SK-N-SH (cell line): ENCODE results near the gene NFKB1. TPM values are rescaled to one million over a fixed set of nuclear protein-coding genes. Genes with fewer than 3 reads are reported as not detected.

Experiments
- CTCF ChIA-PET: fragments of 300-600, 350-600 bp; formaldehyde crosslinking; extraction: SDS; loops from one replicate; lab custom pipeline; 2021; lab: Yijun Ruan, JAX
- POLR2A ChIA-PET: fragments of 350-600 bp; sonication (Branson Sonifier 250); formaldehyde crosslinking; extraction: SDS; loops from one replicate; lab custom pipeline; 2020; ENCODE audit warnings: antibody characterized with exemption, inconsistent platforms; lab: Yijun Ruan, JAX
- DNase-seq: peaks from one replicate; pipeline ENCODE4 v3.0.0; 2012
- H2AFZ ChIP-seq: fragments of 200-600 bp; sonication (generic); 2 replicates; pipeline ENCODE4 v1.8.1; 2016; ENCODE audit warnings: antibody characterized with exemption, mild to moderate bottlenecking, low read depth
- H3F3A ChIP-seq: fragments of 200-600 bp; sonication (generic); replicated peaks from 2 replicates; pipeline ENCODE3; 2016; ENCODE audit warnings: antibody characterized with exemption, mild to moderate bottlenecking; ENCODE audit not compliant: insufficient read depth
- H3K27ac ChIP-seq, 2 experiments: fragments of 200-500 bp in 1 of 2; fragments of 200-600 bp in 1 of 2; sonication (Bioruptor generic) in 1 of 2; sonication (generic), shearing (Covaris generic) in 1 of 2; 2 replicates each; pipeline versions ENCODE4 v1.5.1 to v1.6.1; 2014 to 2016; ENCODE audit warnings: low read depth in 2 of 2, inconsistent platforms in 1 of 2, low read length in 1 of 2, mild to moderate bottlenecking in 1 of 2, mixed read lengths in 1 of 2
- H3K27me3 ChIP-seq: fragments of 200-600 bp; sonication (generic), shearing (Covaris generic); 2 replicates; pipeline ENCODE4 v1.6.1; 2016; ENCODE audit warnings: mixed run types; ENCODE audit not compliant: insufficient read depth
- H3K36me3 ChIP-seq, 2 experiments: fragments of 200-500 bp in 1 of 2; fragments of 200-600 bp in 1 of 2; sonication (Bioruptor generic) in 1 of 2; sonication (generic) in 1 of 2; replicated peaks in 1 of 2; 2 replicates each; pipeline versions ENCODE3 to v1.5.1; 2014 to 2016; ENCODE audit warnings: low read length in 1 of 2, mild to moderate bottlenecking in 1 of 2; ENCODE audit not compliant: insufficient read depth in 2 of 2, control insufficient read depth in 1 of 2
- H3K4me1 ChIP-seq, 2 experiments: fragments of 200-500 bp in 1 of 2; fragments of 200-600 bp in 1 of 2; sonication (Bioruptor generic) in 1 of 2; sonication (generic), shearing (Covaris generic) in 1 of 2; 2 replicates each; pipeline versions ENCODE4 v1.5.1 to v1.6.1; 2014 to 2016; ENCODE audit warnings: low read depth in 1 of 2, low read length in 1 of 2, mixed run types in 1 of 2; ENCODE audit not compliant: insufficient read depth in 2 of 2, control insufficient read depth in 1 of 2
- H3K4me2 ChIP-seq: fragments of 200-600 bp; sonication (generic), shearing (Covaris generic); 2 replicates; pipeline ENCODE4 v1.6.1; 2017; ENCODE audit warnings: mixed run types
- H3K4me3 ChIP-seq, 2 experiments: fragments of 200-500 bp in 1 of 2; fragments of 200-600 bp in 1 of 2; sonication (Bioruptor generic) in 1 of 2; sonication (generic), shearing (Covaris generic) in 1 of 2; 2 replicates each; pipeline versions ENCODE4 v1.5.1 to v1.8.1; 2014 to 2016; ENCODE audit warnings: low read depth in 2 of 2, inconsistent platforms in 1 of 2, low read length in 1 of 2, mild to moderate bottlenecking in 1 of 2, mixed read lengths in 1 of 2, moderate library complexity in 1 of 2
- H3K79me2 ChIP-seq: fragments of 200-600 bp; sonication (generic); 2 replicates; pipeline ENCODE4 v1.8.1; 2017; ENCODE audit warnings: mild to moderate bottlenecking; ENCODE audit not compliant: insufficient read depth
- H3K9ac ChIP-seq: fragments of 200-600 bp; sonication (generic); 2 replicates; pipeline ENCODE4 v1.6.1; 2017; ENCODE audit warnings: mixed run types
- H3K9me2 ChIP-seq: fragments of 200-600 bp; sonication (generic); 2 replicates; pipeline ENCODE4 v1.6.1; 2017; ENCODE audit warnings: mixed run types
- H3K9me3 ChIP-seq: fragments of 200-600 bp; sonication (generic); 2 replicates; pipeline ENCODE4 v1.6.1; 2017; ENCODE audit warnings: mixed run types, mild to moderate bottlenecking, moderate library complexity
- H4K20me1 ChIP-seq: fragments of 200-600 bp; sonication (generic); 2 replicates; pipeline ENCODE4 v1.6.1; 2017; ENCODE audit warnings: mild to moderate bottlenecking, mixed run types; ENCODE audit not compliant: insufficient read depth
- EP300 ChIP-seq, 2 experiments: IDR thresholded peaks; 2 replicates each; pipeline versions ENCODE4 v1.4.0 to v1.6.1; 2012; ENCODE audit warnings: borderline replicate concordance in 1 of 2, low read depth in 1 of 2, low read length in 1 of 2
- EZH2phosphoT487 ChIP-seq: fragments of 200-600 bp; sonication (generic); IDR thresholded peaks from 2 replicates; pipeline ENCODE4 v1.6.1; 2017; ENCODE audit warnings: low read depth, mixed run types, mild to moderate bottlenecking, antibody characterized with exemption, moderate library complexity, borderline replicate concordance
- FOXJ3 ChIP-seq: sonication (generic); formaldehyde crosslinking; IDR thresholded peaks from 2 replicates; pipeline ENCODE4 v1.5.1; 2020; ENCODE audit warnings: mild to moderate bottlenecking, missing genetic modification reagents
- GATA2 ChIP-seq: sonication (generic); formaldehyde crosslinking; IDR thresholded peaks from 2 replicates; pipeline ENCODE4 v1.5.0; 2020; ENCODE audit warnings: mild to moderate bottlenecking, missing genetic modification reagents
- JUND ChIP-seq: IDR thresholded peaks from 2 replicates; pipeline ENCODE4 v1.4.0; 2012
- MXI1 ChIP-seq: IDR thresholded peaks from 2 replicates; pipeline ENCODE4 v1.6.1; 2012; ENCODE audit warnings: mild to moderate bottlenecking, low read depth, low read length, improper control_type of control experiment
- NFIC ChIP-seq: IDR thresholded peaks from 2 replicates; pipeline ENCODE4 v1.4.0; 2012; ENCODE audit warnings: borderline replicate concordance
- NRF1 ChIP-seq: IDR thresholded peaks from 2 replicates; pipeline ENCODE4 v1.6.1; 2012; ENCODE audit warnings: low read depth, mild to moderate bottlenecking, low read length
- POLR2AphosphoS5 ChIP-seq: IDR thresholded peaks from 2 replicates; pipeline ENCODE4 v1.6.1; 2012; ENCODE audit warnings: low read depth, low read length
- RCOR1 ChIP-seq: fragments of 150-350 bp; IDR thresholded peaks from 2 replicates; pipeline ENCODE4 v1.6.1; 2017; ENCODE audit warnings: antibody characterized with exemption, low read length
- RXRA ChIP-seq: IDR thresholded peaks from 2 replicates; pipeline ENCODE4 v1.4.0; 2012; ENCODE audit warnings: low read depth, mild to moderate bottlenecking, borderline replicate concordance
- SMC3 ChIP-seq: IDR thresholded peaks from 2 replicates; pipeline ENCODE4 v1.6.1; 2012; ENCODE audit warnings: low read depth, low read length, improper control_type of control experiment
- TCF12 ChIP-seq: IDR thresholded peaks from 2 replicates; pipeline ENCODE4 v1.4.0; 2012
- TEAD4 ChIP-seq: IDR thresholded peaks from 2 replicates; pipeline ENCODE4 v1.4.0; 2012; ENCODE audit warnings: mild to moderate bottlenecking, borderline replicate concordance; ENCODE audit not compliant: insufficient read depth
- WGBS: methylation state at CpG from one replicate; pipeline ENCODE4 v1.1.6; 2017; ENCODE audit warnings: low lambda C conversion rate; 5-methylcytosine and 5-hydroxymethylcytosine counted together
- polyA plus RNA-seq, 3 experiments: library from polyadenylated mRNA; depleted of rRNA; stranded (reverse); fragments of >200 nt; gene quantifications; 2 replicates each; pipeline ENCODE4 v1.2.3, GENCODE V29; 2012
- TF ChIP-seq, protein P1 (sequence below): fragments of 150-350 bp; IDR thresholded peaks from 2 replicates; pipeline ENCODE4 v1.6.1; 2017; ENCODE audit warnings: antibody characterized with exemption, low read length, low read depth, borderline replicate concordance
- TF ChIP-seq, protein P2 (sequence below): fragments of 200-600 bp; sonication (generic); IDR thresholded peaks from 2 replicates; pipeline ENCODE4 v1.6.1; 2017; ENCODE audit warnings: antibody characterized with exemption, mild to moderate bottlenecking, moderate library complexity
- TF ChIP-seq, protein P3 (sequence below): IDR thresholded peaks from 2 replicates; pipeline ENCODE4 v1.4.0; 2012; ENCODE audit warnings: low read depth, borderline replicate concordance

The NFKB1 gene
- polyA plus RNA-seq, 1 of the 3 experiments (the other 2 are of a cell fraction) = 14.1 TPM

DNA sequence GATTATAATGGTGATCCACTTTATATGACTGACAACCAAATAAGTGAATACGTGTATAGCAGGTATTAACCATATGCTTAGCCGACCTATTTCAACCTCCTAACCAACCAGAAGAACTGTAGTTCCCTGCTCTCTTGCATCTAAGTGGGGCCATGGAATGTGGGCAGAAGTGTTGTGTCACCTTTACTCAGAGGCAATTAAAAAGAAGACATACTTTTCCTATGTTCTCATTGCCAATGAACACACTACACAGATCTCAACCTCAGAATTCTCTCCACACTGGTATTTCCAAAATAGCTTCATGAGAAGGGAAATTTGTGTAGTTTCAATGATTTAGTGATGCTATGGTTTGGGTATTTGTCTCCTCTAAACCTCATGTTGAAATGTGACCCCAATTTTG lies 3.2 kb upstream of the NFKB1 start:
- peaks cover 7% of the 10 kb centered on the region for H3F3A ChIP-seq
- no peak for TF ChIP-seq GATA2 (CRISPR knock-in tag)
- TF ChIP-seq FOXJ3 (CRISPR knock-in tag) = no peak
- no peak for TF ChIP-seq NFIC
- TF ChIP-seq EZH2phosphoT487 = no peak
- TF ChIP-seq MXI1 = no peak
- TF ChIP-seq RXRA = no peak
- TF ChIP-seq NRF1 = no peak
- no peak for TF ChIP-seq JUND
- TF ChIP-seq, protein P1, sequence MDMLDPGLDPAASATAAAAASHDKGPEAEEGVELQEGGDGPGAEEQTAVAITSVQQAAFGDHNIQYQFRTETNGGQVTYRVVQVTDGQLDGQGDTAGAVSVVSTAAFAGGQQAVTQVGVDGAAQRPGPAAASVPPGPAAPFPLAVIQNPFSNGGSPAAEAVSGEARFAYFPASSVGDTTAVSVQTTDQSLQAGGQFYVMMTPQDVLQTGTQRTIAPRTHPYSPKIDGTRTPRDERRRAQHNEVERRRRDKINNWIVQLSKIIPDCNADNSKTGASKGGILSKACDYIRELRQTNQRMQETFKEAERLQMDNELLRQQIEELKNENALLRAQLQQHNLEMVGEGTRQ = no peak
- TF ChIP-seq, protein P2, sequence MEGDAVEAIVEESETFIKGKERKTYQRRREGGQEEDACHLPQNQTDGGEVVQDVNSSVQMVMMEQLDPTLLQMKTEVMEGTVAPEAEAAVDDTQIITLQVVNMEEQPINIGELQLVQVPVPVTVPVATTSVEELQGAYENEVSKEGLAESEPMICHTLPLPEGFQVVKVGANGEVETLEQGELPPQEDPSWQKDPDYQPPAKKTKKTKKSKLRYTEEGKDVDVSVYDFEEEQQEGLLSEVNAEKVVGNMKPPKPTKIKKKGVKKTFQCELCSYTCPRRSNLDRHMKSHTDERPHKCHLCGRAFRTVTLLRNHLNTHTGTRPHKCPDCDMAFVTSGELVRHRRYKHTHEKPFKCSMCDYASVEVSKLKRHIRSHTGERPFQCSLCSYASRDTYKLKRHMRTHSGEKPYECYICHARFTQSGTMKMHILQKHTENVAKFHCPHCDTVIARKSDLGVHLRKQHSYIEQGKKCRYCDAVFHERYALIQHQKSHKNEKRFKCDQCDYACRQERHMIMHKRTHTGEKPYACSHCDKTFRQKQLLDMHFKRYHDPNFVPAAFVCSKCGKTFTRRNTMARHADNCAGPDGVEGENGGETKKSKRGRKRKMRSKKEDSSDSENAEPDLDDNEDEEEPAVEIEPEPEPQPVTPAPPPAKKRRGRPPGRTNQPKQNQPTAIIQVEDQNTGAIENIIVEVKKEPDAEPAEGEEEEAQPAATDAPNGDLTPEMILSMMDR = no peak
- no peak for TF ChIP-seq TCF12
- TF ChIP-seq POLR2AphosphoS5 = no peak
- no peak for TF ChIP-seq TEAD4
- TF ChIP-seq SMC3 = no peak
- no peak for TF ChIP-seq EP300 (IDR thresholded peaks at IDR 0.05; ENCODE audit: borderline replicate concordance in 1 of 2, low read depth in 1 of 2, low read length in 1 of 2)
- TF ChIP-seq RCOR1 = no peak
- TF ChIP-seq, protein P3, sequence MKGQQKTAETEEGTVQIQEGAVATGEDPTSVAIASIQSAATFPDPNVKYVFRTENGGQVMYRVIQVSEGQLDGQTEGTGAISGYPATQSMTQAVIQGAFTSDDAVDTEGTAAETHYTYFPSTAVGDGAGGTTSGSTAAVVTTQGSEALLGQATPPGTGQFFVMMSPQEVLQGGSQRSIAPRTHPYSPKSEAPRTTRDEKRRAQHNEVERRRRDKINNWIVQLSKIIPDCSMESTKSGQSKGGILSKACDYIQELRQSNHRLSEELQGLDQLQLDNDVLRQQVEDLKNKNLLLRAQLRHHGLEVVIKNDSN = no peak
- TF ChIP-seq, all 33 proteins: peak for 0
- no peak overlapping the region for H3K4me3 ChIP-seq
- no peak overlapping the region for H3K27ac ChIP-seq
- H2AFZ ChIP-seq = no peak overlapping the region
- no peaks in the 10 kb centered on the region for H4K20me1 ChIP-seq
- no peaks in the 10 kb centered on the region for H3K36me3 ChIP-seq
- H3K27me3 ChIP-seq = no peaks in the 10 kb centered on the region
- H3K4me2 ChIP-seq = no peak overlapping the region
- H3K9me2 ChIP-seq = no peaks in the 10 kb centered on the region
- H3K4me1 ChIP-seq = peaks cover 0 to 7% of the 10 kb centered on the region in 2 experiments; a peak in 2 of 4 replicates
- POLR2A ChIA-PET = no interaction called here
- H3K79me2 ChIP-seq = peaks cover 13% of the 10 kb centered on the region; the same call in 1 of the 2 replicates
- no peaks in the 10 kb centered on the region for H3K9me3 ChIP-seq
- 93% methylated on average over 2 of the region's 2 CpGs for WGBS
- H3K9ac ChIP-seq = no peak overlapping the region
- CTCF ChIA-PET = no interaction called here
- DNase-seq = no peak
